Colonic mucosa (tissue), 4 donors: Measurements from ENCODE around the gene APOB. TPM values are rescaled to one million over a fixed set of nuclear protein-coding genes. Genes with fewer than 3 reads are reported as not detected.

Experiments
- DNase-seq: peaks from one replicate; pipeline ENCODE4 v3.0.0-alpha.2; 2020
- H3K27ac ChIP-seq: fragments of 200-600 bp; one replicate; pipeline ENCODE4 v1.8.0; 2021
- H3K27me3 ChIP-seq: fragments of 200-600 bp; one replicate; pipeline ENCODE4 v1.8.0; 2021
- H3K36me3 ChIP-seq: fragments of 200-600 bp; one replicate; pipeline ENCODE4 v1.8.0; 2021
- H3K4me1 ChIP-seq: fragments of 200-600 bp; one replicate; pipeline ENCODE4 v1.8.0; 2021; ENCODE audit warnings: mild to moderate bottlenecking
- H3K4me3 ChIP-seq: fragments of 200-600 bp; one replicate; pipeline ENCODE4 v1.8.0; 2021
- H3K9ac ChIP-seq, 2 donors: one replicate each; pipeline ENCODE4 v1.7.0; 2013; ENCODE audit warnings: control low read depth in 2 of 2, low read depth in 2 of 2, low read length in 2 of 2
- H3K9me3 ChIP-seq: fragments of 200-600 bp; one replicate; pipeline ENCODE4 v1.8.0; 2021
- CTCF ChIP-seq: fragments of 200-600 bp; IDR thresholded peaks from one replicate; pipeline ENCODE4 v1.8.0; 2022; ENCODE audit warnings: antibody characterized with exemption, mild to moderate bottlenecking
- intact Hi-C: fragments of 100-400 bp; cut with DNase I; formaldehyde crosslinking; loops from one replicate; pipeline ENCODE4 v1.14.1; 2022
- total RNA-seq, 2 donors: library from RNA; stranded (reverse); fragmentation: NEBNext Ultra II Directional in 1 of 2; extraction: Animal tissue kit (Norgen Biotek cat#: 25700) in 1 of 2; gene quantifications; one replicate each; pipeline ENCODE4 v1.2.1, GENCODE V29; 2021
- donor health status: healthy.
- donor health status: DM: no; HTN: no; CAD: no.
- donor health status: DM: no; HTN: no; CAD: no.

Gene APOB
- total RNA-seq, 2 donors from 2014 or later: 1.0 to 3.3 TPM

DNA sequence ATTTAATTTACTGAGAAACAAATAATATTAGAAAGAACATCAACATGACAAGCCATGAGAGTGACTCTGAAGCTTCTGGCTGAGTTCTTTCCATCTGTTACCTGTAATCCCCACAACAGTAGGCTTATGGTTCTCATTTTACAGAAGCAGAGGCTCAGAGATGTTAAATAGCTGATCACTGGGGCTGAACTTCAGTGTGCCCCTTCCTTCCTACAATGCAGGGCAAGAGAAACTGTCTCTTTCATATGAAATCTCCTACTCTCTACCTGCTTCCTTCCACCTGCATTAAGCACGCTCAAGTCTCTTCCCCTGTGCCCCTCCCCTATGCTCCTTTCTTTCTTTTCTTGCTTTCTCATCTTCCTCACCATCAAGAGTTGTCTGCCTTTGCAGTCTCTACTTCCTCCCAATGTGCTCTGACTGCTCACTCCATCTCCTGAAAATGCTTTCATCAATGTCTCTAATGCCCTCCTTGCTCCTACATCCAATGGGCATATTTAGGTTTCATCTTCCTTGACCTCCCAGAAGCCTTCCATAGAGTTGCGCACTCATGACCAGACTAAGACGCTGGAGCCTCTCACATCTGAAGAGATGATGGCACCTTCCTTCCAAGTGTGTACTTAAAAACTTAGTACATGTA, 23.7 kb downstream of the APOB start:
- Histone ChIP-seq H3K9ac (no peak overlapping the region), H3K4me3 (no peak overlapping the region), H3K27me3 (no peaks in the 10 kb centered on the region), H3K36me3 (no peaks in the 10 kb centered on the region), H3K4me1 (no peaks in the 10 kb centered on the region), H3K27ac (no peak overlapping the region), H3K9me3 (no peaks in the 10 kb centered on the region)
- intact Hi-C loops: no loop called here
- DNase-seq: no peak
- TF ChIP-seq CTCF: no peak

DNA sequence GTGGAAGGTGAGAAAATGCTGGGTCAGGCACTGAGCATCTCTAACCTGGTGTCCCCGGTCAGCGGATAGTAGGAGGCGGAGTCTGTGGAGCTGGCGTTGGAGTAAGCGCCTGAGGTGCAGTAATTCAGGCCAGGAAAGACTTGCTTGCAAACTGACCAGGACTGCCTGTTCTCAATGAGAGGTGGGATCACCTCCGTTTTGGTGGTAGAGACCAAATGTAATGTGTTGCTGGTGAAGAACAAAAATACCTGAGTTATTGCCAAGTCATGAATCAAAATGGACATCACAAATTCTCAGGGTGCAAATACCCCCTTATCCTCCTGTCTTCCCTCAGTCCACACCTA, 24.2 kb downstream of the APOB start:
- H3K9ac ChIP-seq: no peak overlapping the region
- no peaks in the 10 kb centered on the region for H3K36me3 ChIP-seq
- TF ChIP-seq CTCF: no peak
- no peak overlapping the region for H3K4me3 ChIP-seq
- no peaks in the 10 kb centered on the region for H3K9me3 ChIP-seq
- no peak for DNase-seq
- no peak overlapping the region for H3K27ac ChIP-seq
- H3K27me3 ChIP-seq: no peaks in the 10 kb centered on the region
- intact Hi-C loops: no loop called here
- H3K4me1 ChIP-seq: no peaks in the 10 kb centered on the region

DNA sequence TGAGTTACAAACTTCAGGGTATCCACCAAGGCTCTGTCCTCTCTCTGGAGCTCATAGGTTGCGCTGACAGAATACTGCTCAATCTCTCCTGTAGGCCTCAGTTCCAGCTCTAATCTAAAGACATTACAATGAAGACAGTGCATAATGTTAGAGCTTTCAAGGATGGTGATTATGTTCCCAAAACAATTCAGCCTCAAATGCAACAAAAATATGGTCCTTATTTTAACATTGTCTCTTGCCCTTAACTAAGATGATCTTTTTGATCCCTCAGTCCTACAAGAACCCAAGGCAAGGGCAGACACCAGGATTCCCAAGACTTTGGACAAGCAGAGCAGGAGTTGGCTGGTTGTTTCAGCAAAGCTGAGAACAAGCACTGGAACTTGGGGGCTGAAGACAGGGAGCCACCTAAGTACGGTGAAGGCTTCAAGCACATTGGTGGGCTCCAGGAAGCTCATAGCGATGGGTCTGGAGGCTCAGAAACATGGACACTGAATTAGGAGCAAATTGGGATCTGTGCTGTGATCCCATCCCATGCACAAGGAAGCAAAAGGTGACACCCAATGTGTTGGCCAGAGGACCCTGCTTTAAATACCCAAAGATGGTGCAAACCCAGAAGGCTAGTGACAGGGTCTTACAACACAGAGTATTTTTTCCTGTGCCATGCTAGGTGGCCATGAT, 24.7 kb downstream of the APOB start:
- Histone ChIP-seq H3K36me3 (no peaks in the 10 kb centered on the region), H3K9me3 (no peaks in the 10 kb centered on the region), H3K4me3 (no peak overlapping the region), H3K9ac (no peak overlapping the region), H3K4me1 (no peaks in the 10 kb centered on the region), H3K27me3 (no peaks in the 10 kb centered on the region), H3K27ac (no peak overlapping the region)
- DNase-seq: no peak
- intact Hi-C loops: no loop called here
- no peak for TF ChIP-seq CTCF

GRCh38 chr2:21018290-21018689, 25.6 kb downstream of the APOB start:
- Histone ChIP-seq H3K27ac (no peak overlapping the region), H3K27me3 (no peaks in the 10 kb centered on the region), H3K4me1 (no peaks in the 10 kb centered on the region), H3K36me3 (no peaks in the 10 kb centered on the region), H3K4me3 (no peak overlapping the region), H3K9me3 (no peaks in the 10 kb centered on the region), H3K9ac (no peak overlapping the region)
- intact Hi-C loops: no loop called here
- no peak for TF ChIP-seq CTCF
- DNase-seq: no peak

GRCh38 chr2:21017748-21018276, 26.1 kb downstream of the APOB start:
- H3K27ac ChIP-seq: no peak overlapping the region
- H3K4me1 ChIP-seq: no peaks in the 10 kb centered on the region
- H3K4me3 ChIP-seq: no peak overlapping the region
- no peak for DNase-seq
- no peaks in the 10 kb centered on the region for H3K27me3 ChIP-seq
- no peak for TF ChIP-seq CTCF
- intact Hi-C loops: no loop called here
- H3K36me3 ChIP-seq: no peaks in the 10 kb centered on the region
- H3K9ac ChIP-seq: no peak overlapping the region
- H3K9me3 ChIP-seq: no peaks in the 10 kb centered on the region
